Mesenchymal stem cell (in vitro differentiated cells and primary cell): ENCODE results near the gene GALR2.
A peak's percentile ranks its signal among the peaks of the same experiment; 100 is the strongest.

Experiments used
- DNase-seq: peaks from one replicate; pipeline ENCODE4 v3.0.0-alpha.2; 2013
- H2AFZ ChIP-seq: one replicate; pipeline ENCODE4 v1.6.1; 2013; ENCODE audit warnings: low read depth, mild to moderate bottlenecking, control low read depth, inconsistent platforms, low read length, moderate library complexity
- H2AK5ac ChIP-seq: 2 replicates; pipeline ENCODE4 v1.6.1; 2013; ENCODE audit warnings: low read length, moderate library complexity, mild to moderate bottlenecking, inconsistent platforms; ENCODE audit not compliant: severe bottlenecking
- H2BK120ac ChIP-seq: one replicate; pipeline ENCODE4 v1.6.1; 2013; ENCODE audit warnings: low read depth, mild to moderate bottlenecking, inconsistent platforms, low read length, moderate library complexity
- H2BK12ac ChIP-seq, 2 experiments: one replicate each; pipeline ENCODE4 v1.6.1; 2013; ENCODE audit warnings: inconsistent platforms in 2 of 2, low read length in 2 of 2, mild to moderate bottlenecking in 2 of 2, moderate library complexity in 2 of 2, control low read depth in 1 of 2
- H2BK15ac ChIP-seq: one replicate; pipeline ENCODE4 v1.6.1; 2013; ENCODE audit warnings: mild to moderate bottlenecking, low read depth, inconsistent platforms; ENCODE audit not compliant: poor library complexity, severe bottlenecking
- H2BK5ac ChIP-seq: 2 replicates; pipeline ENCODE4 v1.6.1; 2013; ENCODE audit warnings: low read depth, mild to moderate bottlenecking, low read length, control low read depth, inconsistent platforms; ENCODE audit not compliant: poor library complexity, severe bottlenecking
- H3K14ac ChIP-seq, 2 experiments: one replicate each; pipeline ENCODE4 v1.6.1; 2013; ENCODE audit warnings: inconsistent platforms in 2 of 2, low read length in 2 of 2, control low read depth in 1 of 2, mild to moderate bottlenecking in 1 of 2, moderate library complexity in 1 of 2
- H3K18ac ChIP-seq, 2 experiments: one replicate each; pipeline ENCODE4 v1.6.1; 2013; ENCODE audit warnings: inconsistent platforms in 2 of 2, low read length in 2 of 2, control low read depth in 1 of 2, low read depth in 1 of 2, mild to moderate bottlenecking in 1 of 2
- H3K23ac ChIP-seq, 2 experiments: one replicate each; pipeline ENCODE4 v1.6.1; 2013; ENCODE audit warnings: inconsistent platforms in 2 of 2, low read length in 2 of 2, mild to moderate bottlenecking in 2 of 2, moderate library complexity in 2 of 2, control low read depth in 1 of 2
- H3K27ac ChIP-seq: 2 replicates; pipeline ENCODE4 v1.5.1; 2013; ENCODE audit warnings: mild to moderate bottlenecking, moderate library complexity, low read length, control low read depth, inconsistent platforms; ENCODE audit not compliant: poor library complexity, severe bottlenecking
- H3K27me3 ChIP-seq, 2 experiments: 2 replicates each; pipeline versions ENCODE4 v1.6.1 to v1.7.0; 2013; ENCODE audit warnings: low read length in 2 of 2, mild to moderate bottlenecking in 2 of 2, moderate library complexity in 2 of 2, control low read depth in 1 of 2, inconsistent platforms in 1 of 2; ENCODE audit not compliant: control insufficient read depth in 1 of 2, insufficient read depth in 1 of 2
- H3K36me3 ChIP-seq, 2 experiments: 2 replicates each; pipeline versions ENCODE4 v1.6.1 to v1.7.0; 2013; ENCODE audit warnings: low read length in 2 of 2, control low read depth in 1 of 2, inconsistent platforms in 1 of 2, low read depth in 1 of 2, mild to moderate bottlenecking in 1 of 2; ENCODE audit not compliant: insufficient read depth in 2 of 2, control insufficient read depth in 1 of 2
- H3K4ac ChIP-seq, 2 experiments: one replicate each; pipeline ENCODE4 v1.6.1; 2013; ENCODE audit warnings: inconsistent platforms in 2 of 2, low read length in 2 of 2, mild to moderate bottlenecking in 2 of 2, moderate library complexity in 2 of 2, control low read depth in 1 of 2, low read depth in 1 of 2
- H3K4me1 ChIP-seq: 2 replicates; pipeline ENCODE4 v1.6.1; 2013; ENCODE audit warnings: low read depth, low read length, control low read depth; ENCODE audit not compliant: control insufficient read depth, insufficient read depth
- H3K4me2 ChIP-seq: 2 replicates; pipeline ENCODE4 v1.6.1; 2013; ENCODE audit warnings: low read length, mild to moderate bottlenecking, inconsistent platforms; ENCODE audit not compliant: poor library complexity, severe bottlenecking
- H3K4me3 ChIP-seq, 2 experiments: 2 replicates each; pipeline versions ENCODE4 v1.5.1 to v1.7.0; 2013; ENCODE audit warnings: low read length in 2 of 2, mild to moderate bottlenecking in 2 of 2, control low read depth in 1 of 2, low read depth in 1 of 2; ENCODE audit not compliant: insufficient read depth in 1 of 2
- H3K79me1 ChIP-seq: replicated peaks from 2 replicates; pipeline ENCODE4 v1.6.1; 2013; ENCODE audit warnings: mild to moderate bottlenecking, control low read depth, low read length, inconsistent platforms; ENCODE audit not compliant: poor library complexity, severe bottlenecking
- H3K9ac ChIP-seq: 2 replicates; pipeline ENCODE4 v1.7.0; 2013; ENCODE audit warnings: mild to moderate bottlenecking, low read length, moderate library complexity
- H3K9me3 ChIP-seq: 2 replicates; pipeline ENCODE4 v1.7.0; 2013; ENCODE audit warnings: mild to moderate bottlenecking, low read length; ENCODE audit not compliant: control insufficient read depth
- H4K8ac ChIP-seq: one replicate; pipeline ENCODE4 v1.6.1; 2013; ENCODE audit warnings: inconsistent platforms, mild to moderate bottlenecking, low read length, moderate library complexity
- H4K91ac ChIP-seq: one replicate; pipeline ENCODE4 v1.6.1; 2013; ENCODE audit warnings: mild to moderate bottlenecking, low read length, inconsistent platforms
- WGBS: methylation state at CpG from one replicate; pipeline ENCODE4 v1.1.7; 2013; ENCODE audit warnings: mixed read lengths; 5-methylcytosine and 5-hydroxymethylcytosine counted together

The GALR2 gene

DNA sequence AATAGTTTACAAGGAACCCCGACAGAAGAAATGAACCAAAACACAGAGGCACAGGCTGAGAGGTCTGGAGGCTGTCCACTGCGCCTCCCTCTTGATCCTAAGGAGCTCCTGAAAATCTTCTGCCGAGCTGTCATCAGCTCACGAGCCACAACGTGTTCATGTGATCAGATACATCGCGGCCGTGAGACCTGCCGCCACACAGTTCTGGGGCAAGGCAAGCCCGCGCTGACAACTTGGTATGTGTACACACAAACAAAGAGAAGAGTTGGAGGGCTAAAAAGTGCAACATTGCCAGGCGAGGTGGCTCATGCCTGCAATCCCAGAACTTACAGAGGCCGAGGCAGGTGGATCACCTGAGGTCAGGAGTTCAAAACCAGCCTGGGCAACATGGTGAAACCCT is 21.4 kb downstream of the GALR2 start:
- Histone ChIP-seq H3K36me3 (peaks cover 76 to 79% of the 10 kb centered on the region in 2 experiments), H3K27me3 (no peaks in the 10 kb centered on the region), H3K14ac (no peak overlapping the region), H3K9me3 (no peaks in the 10 kb centered on the region), H3K4ac (no peak overlapping the region), H2AFZ (no peak overlapping the region), H3K9ac (no peak overlapping the region), H2BK5ac (no peak overlapping the region), H2AK5ac (no peak overlapping the region), H3K4me2 (no peak overlapping the region), H2BK120ac (no peak overlapping the region), H3K79me1 (peaks cover 41% of the 10 kb centered on the region), H3K27ac (no peak overlapping the region), H3K18ac (no peak overlapping the region), H4K8ac (no peak overlapping the region), H2BK12ac (no peak overlapping the region), H3K4me3 (no peak overlapping the region), H3K23ac (peak overlapping the region in 1 of 2 experiments; percentile 51), H2BK15ac (no peak overlapping the region), H3K4me1 (peaks cover 2% of the 10 kb centered on the region), H4K91ac (no peak overlapping the region)
- DNase-seq, result no peak
- WGBS, result 97% methylated on average over 13 of the region's 13 CpGs

DNA sequence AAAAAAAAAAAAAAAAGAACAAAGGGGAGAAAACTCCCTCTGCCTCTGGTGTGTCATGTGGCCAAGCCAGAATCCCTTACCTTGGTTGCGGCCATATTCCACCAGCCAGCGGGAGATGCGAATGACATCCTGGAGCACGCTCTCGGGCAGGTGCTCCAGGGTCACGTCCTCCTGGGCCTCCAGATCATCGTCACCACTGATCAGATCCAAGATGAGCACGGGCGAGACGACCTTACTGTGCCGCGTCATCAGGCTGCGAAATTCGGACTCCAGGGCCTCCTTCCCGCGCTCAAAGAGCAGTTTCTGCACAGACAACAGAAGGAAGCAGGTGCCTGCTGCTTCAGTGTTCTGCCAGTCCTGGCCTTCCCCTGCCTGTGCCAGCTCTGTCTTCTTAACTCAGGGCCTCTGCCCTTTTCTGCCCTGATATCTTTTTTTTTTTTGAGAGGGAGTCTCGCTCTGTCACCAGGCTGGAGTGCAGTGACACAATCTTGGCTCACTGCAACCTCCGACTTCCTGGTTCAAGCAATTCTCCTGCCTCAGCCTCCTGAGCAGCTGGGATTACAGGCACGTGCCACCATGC is 23.2 kb downstream of the GALR2 start:
- H2AFZ ChIP-seq, result no peak overlapping the region
- H4K8ac ChIP-seq, result no peak overlapping the region
- H3K4me2 ChIP-seq, result no peak overlapping the region
- H4K91ac ChIP-seq, result no peak overlapping the region
- H3K27me3 ChIP-seq, result no peaks in the 10 kb centered on the region
- no peak overlapping the region for H2BK5ac ChIP-seq
- H3K14ac ChIP-seq, result no peak overlapping the region
- H3K4me1 ChIP-seq, result peaks cover 11% of the 10 kb centered on the region
- no peak for DNase-seq
- no peak overlapping the region for H2BK12ac ChIP-seq
- no peak overlapping the region for H3K4me3 ChIP-seq
- peaks cover 67 to 73% of the 10 kb centered on the region in 2 experiments for H3K36me3 ChIP-seq
- 97% methylated on average over 19 of the region's 19 CpGs for WGBS
- H3K27ac ChIP-seq, result no peak overlapping the region
- no peak overlapping the region for H3K23ac ChIP-seq
- H3K9ac ChIP-seq, result no peak overlapping the region
- H3K9me3 ChIP-seq, result no peaks in the 10 kb centered on the region
- H3K4ac ChIP-seq, result no peak overlapping the region
- H3K18ac ChIP-seq, result no peak overlapping the region
- H2BK120ac ChIP-seq, result no peak overlapping the region
- H3K79me1 ChIP-seq, result peaks cover 34% of the 10 kb centered on the region
- no peak overlapping the region for H2AK5ac ChIP-seq
- no peak overlapping the region for H2BK15ac ChIP-seq

DNA sequence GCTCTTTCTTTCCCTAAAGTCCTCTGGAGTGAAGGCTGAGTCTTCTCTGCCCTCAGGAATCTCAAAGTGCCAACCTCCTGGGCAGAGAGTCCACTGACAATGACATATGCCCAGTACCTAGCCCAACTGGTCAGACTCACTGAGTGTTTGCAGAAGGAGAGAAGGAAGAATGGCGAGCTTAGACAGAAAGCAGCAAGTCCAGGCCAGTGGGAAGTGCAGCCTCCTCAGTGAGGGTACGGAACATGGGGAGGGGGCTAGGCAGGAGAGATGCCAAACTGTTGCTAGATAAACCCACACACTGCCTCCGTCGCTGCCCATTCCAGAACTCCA is 28.3 kb downstream of the GALR2 start:
- no peak overlapping the region for H2AK5ac ChIP-seq
- peak overlapping the region; percentile 71 for H3K27ac ChIP-seq
- H3K4me3 ChIP-seq, result peak overlapping the region; percentile 81 to 86
- no peak overlapping the region for H2BK15ac ChIP-seq
- peak overlapping the region; percentile 2 to 70 for H3K18ac ChIP-seq
- H3K27me3 ChIP-seq, result no peaks in the 10 kb centered on the region
- H2BK5ac ChIP-seq, result no peak overlapping the region
- peak overlapping the region in 1 of 2 experiments; percentile 47 for H3K23ac ChIP-seq
- peak overlapping the region; percentile 33 for H2AFZ ChIP-seq
- DNase-seq, result no peak
- peak overlapping the region; percentile 59 for H4K8ac ChIP-seq
- no peak overlapping the region for H2BK12ac ChIP-seq
- WGBS, result 6% methylated on average over 4 of the region's 4 CpGs
- H3K4ac ChIP-seq, result peak overlapping the region; percentile 21 to 59
- no peaks in the 10 kb centered on the region for H3K9me3 ChIP-seq
- H3K14ac ChIP-seq, result peak overlapping the region in 1 of 2 experiments; percentile 22
- H3K4me2 ChIP-seq, result peak overlapping the region; percentile 56
- H4K91ac ChIP-seq, result peak overlapping the region; percentile 54
- peaks cover 18% of the 10 kb centered on the region for H3K79me1 ChIP-seq
- peaks cover 15% of the 10 kb centered on the region for H3K4me1 ChIP-seq
- H3K36me3 ChIP-seq, result peaks cover 25 to 32% of the 10 kb centered on the region in 2 experiments
- H2BK120ac ChIP-seq, result no peak overlapping the region
- peak overlapping the region; percentile 84 for H3K9ac ChIP-seq

DNA sequence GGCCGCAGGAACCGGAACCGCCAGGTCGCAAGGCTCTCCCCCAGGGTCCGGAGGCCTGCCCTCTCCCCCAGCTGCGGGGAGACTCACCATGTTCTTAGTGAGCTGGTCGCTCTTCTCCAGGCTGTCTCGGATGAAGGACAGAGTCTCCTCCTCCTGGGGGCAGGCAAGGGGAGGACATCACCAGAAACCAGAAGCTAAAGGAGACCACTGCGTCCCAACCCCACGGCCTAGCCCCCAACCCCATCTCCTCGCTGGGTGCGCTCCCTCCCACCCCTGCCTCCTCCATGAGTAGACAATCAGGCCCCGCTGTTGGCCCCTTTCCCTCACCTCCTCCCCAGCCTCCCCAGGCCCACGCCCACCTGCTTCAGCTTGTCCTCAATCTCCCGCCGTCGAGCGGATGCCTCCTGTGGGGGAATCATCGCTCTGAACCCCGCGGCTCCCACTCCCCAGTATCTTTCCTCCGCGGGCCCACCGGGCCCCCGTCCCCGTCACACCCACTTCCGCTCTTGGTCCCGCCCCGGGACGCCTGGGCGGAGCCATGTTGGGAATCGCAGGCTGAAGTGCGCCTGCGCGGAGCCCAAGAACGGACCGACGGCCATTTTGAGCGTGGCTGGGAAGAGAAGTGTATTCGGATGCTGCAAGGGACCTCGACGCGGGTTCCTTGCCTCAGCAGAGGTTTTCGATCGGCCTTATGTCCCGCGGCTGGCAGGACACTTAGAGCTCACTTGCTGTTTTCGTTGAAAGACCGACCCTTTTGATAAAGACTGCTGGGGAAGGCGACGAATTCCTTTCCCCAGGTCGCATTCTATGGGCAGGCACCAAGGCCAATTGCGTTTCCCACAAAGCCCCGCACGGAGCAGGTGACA is 28.9 kb downstream of the GALR2 start, which contains the start of gene EXOC7:
Gene EXOC7, minus strand, starts transcription at position 514 of the 866 bp plus-strand sequence. Its CDS starts 95 bp downstream, at position 419.
- Histone ChIP-seq H3K9me3 (no peaks in the 10 kb centered on the region), H3K4me3 (peak within 1 kb of the TSS; percentile 81 to 86), H3K4me2 (peak within 1 kb of the TSS; percentile 73), H3K36me3 (peaks cover 24 to 31% of the 10 kb centered on the region in 2 experiments), H3K4me1 (peaks cover 15% of the 10 kb centered on the region), H3K4ac (peak within 1 kb of the TSS; percentile 91 to 99), H2BK12ac (peak within 1 kb of the TSS in 1 of 2 experiments; percentile 39), H3K23ac (peak within 1 kb of the TSS in 1 of 2 experiments; percentile 80), H4K8ac (peak within 1 kb of the TSS; percentile 100), H2BK120ac (peak within 1 kb of the TSS; percentile 90), H3K27ac (peak within 1 kb of the TSS; percentile 71), H2BK5ac (peak within 1 kb of the TSS; percentile 22), H3K18ac (peak within 1 kb of the TSS; percentile 93 to 95), H2BK15ac (no peak within 1 kb of the TSS), H3K27me3 (no peaks in the 10 kb centered on the region), H2AK5ac (peak within 1 kb of the TSS; percentile 95), H3K9ac (peak within 1 kb of the TSS; percentile 84), H3K14ac (peak within 1 kb of the TSS in 1 of 2 experiments; percentile 73), H2AFZ (peak within 1 kb of the TSS; percentile 78), H3K79me1 (peaks cover 17% of the 10 kb centered on the region), H4K91ac (peak within 1 kb of the TSS; percentile 95)
- DNase-seq, result peak; percentile 91
- 6% methylated on average over 52 of the region's 55 CpGs for WGBS
